Choroid plexus epithelial cell (primary cell): ENCODE data around the gene IL1RN.

ENCODE experiments used
- DNase-seq: peaks from one replicate; pipeline ENCODE4 v3.0.0-alpha.2; 2010; ENCODE audit warnings: low read depth
- H3K4me3 ChIP-seq: 2 replicates; pipeline ENCODE4 v1.5.1; 2011; ENCODE audit warnings: low read depth, mild to moderate bottlenecking, control low read depth, low read length, moderate library complexity
- TF ChIP-seq, protein P1 (sequence below): conservative IDR thresholded peaks from 2 replicates; pipeline ENCODE4 v1.5.1; 2011; ENCODE audit warnings: low read depth, mild to moderate bottlenecking, control low read depth, inconsistent platforms, low read length, moderate library complexity

IL1RN gene

DNA sequence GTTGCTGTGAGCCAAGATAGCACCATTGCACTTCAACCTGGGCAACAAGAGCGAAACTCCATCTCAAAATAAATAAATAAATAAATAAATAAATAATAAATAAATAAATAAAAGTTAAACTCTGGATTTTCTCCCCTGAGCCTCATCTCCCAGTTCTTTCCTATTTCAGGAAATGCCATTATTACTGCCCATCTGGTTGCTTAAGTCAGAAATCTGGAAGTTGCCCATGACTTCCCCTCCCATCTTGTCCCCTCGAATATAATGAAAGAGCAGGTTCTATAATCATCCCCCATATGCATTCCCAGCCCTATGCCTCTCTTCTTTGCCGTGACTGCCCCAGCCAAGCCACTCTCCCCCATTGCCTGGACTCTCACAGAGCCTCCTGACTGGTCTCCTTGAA is 42.2 kb downstream of the IL1RN start:
- TF ChIP-seq, protein P1, sequence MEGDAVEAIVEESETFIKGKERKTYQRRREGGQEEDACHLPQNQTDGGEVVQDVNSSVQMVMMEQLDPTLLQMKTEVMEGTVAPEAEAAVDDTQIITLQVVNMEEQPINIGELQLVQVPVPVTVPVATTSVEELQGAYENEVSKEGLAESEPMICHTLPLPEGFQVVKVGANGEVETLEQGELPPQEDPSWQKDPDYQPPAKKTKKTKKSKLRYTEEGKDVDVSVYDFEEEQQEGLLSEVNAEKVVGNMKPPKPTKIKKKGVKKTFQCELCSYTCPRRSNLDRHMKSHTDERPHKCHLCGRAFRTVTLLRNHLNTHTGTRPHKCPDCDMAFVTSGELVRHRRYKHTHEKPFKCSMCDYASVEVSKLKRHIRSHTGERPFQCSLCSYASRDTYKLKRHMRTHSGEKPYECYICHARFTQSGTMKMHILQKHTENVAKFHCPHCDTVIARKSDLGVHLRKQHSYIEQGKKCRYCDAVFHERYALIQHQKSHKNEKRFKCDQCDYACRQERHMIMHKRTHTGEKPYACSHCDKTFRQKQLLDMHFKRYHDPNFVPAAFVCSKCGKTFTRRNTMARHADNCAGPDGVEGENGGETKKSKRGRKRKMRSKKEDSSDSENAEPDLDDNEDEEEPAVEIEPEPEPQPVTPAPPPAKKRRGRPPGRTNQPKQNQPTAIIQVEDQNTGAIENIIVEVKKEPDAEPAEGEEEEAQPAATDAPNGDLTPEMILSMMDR: no peak
- DNase-seq: no peak
- H3K4me3 ChIP-seq: no peak overlapping the region

DNA sequence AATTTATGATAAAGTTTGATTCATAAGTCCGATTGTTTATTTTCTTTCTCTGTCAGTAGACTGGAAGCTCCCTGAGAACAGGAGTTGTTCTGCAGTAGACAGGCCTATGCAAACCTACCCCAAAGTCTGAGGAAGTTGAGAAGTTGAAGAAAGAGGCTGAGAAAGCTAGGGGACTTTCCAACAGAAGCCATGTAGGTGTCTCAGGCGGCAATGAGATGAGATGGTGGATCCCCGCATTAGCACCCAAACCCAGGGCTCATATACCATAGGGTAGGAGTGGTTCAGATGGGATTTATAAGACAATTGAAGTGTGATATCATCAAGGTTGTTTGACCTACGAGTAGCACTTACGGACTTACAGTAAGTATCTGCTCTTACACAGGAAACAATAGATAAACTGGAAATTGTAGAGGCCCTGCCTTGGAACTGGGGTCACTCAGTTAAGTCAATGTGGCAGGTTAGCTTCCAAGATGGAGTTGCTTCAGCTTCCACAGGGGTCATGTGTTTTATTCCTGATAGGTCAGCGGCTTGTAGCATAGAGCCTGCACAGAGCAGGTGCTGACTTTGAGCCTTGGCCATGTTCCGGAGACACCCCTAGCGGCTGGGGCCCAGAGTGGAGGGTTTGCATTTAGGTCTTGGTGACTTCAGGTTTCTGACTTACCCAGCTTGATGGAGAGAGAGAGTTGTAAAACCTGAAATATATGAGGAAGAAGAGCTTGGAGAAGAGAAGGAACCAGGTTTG is 44.1 kb downstream of the IL1RN start:
- TF ChIP-seq, protein P1: no peak
- no peak for DNase-seq
- H3K4me3 ChIP-seq: no peak overlapping the region

DNA sequence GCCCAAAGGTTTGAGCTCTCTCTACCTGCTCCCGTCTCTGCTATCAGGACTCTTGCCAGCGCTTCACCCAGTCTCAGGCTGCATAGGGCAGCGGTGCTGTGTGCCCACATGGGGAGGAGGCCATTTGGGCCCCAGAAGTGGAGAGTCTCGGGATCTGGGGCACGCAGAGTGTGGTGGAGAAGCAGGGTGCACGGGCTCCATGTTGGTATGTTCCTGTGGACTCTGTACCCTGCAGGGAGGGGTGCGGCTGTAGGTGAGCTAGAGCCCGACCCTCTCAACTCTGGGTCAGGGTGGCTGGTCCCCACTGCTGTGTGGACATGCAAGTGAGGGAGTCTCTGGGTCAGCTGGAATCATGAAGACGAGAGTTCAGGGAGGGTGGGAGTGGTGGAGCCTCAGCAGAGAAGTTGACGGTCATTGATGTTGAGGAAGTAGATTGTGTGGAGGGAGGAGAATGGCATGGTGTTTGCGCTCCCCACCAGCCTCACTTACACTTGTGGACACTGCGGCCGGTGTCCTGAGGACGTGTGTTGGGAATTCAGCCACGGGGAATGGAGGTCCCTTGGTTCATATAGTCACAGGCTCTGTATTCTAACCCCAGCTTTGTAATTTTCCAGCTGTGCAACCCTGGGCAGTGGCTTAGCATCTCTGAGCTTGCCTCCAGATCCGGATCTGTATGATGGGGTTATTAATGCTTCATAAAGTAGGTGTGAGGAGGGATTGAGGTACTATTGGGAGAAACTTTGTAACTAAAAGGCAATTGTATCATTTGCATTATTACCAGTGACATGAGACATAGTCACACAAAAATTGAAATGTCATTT is 45.5 kb downstream of the IL1RN start:
- TF ChIP-seq, protein P1: no peak
- no peak overlapping the region for H3K4me3 ChIP-seq
- no peak for DNase-seq

DNA sequence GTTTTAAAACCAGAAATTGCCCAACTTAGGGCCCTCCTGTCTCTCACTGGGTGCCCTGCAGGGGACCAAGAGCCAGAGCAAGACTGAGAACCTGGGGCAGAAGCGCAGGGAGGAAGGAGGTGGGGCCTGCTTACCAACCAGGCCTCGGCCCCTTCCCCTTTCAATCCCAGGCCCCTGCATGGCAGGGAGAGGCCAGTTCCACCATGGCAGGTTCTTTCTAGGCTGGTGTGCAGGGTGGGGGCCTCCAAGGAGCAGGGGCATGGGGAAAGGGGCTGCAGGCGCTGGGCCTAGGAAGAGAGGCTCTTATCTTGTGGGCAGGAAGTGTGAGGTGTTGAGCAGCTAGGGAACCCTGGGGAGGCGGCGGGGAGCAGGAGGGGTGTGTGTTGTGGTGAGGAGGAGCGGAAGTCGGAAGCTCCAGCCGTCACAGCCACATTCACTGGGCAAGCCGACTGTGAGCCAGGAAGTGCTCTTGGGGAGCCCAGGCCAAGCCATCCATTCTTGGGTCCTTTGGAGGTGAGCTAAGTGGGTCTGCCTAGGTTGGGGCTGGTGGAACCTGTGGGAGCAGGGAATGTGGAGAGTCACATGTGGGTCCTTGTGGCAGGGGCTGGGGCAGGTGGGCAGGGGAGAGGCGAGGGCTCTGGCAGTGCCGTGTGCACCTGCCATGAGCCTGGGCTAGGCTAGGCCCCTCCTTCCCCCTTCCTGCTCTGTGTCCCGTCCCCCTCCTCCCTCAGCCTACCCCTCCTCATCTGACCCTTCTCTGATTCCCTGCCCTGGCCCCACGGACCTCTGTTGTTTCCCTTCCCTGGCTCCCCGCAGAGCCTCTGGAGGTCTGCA is 46.4 kb downstream of the IL1RN start, which contains the start of gene PSD4:
Gene PSD4, plus strand, starts transcription at position 430 of the 834 bp plus-strand sequence. CDS start 8,486 bp downstream, outside the sequence.
- TF ChIP-seq, protein P1: no peak
- DNase-seq: peak; percentile 47
- no peak within 1 kb of the TSS for H3K4me3 ChIP-seq

DNA sequence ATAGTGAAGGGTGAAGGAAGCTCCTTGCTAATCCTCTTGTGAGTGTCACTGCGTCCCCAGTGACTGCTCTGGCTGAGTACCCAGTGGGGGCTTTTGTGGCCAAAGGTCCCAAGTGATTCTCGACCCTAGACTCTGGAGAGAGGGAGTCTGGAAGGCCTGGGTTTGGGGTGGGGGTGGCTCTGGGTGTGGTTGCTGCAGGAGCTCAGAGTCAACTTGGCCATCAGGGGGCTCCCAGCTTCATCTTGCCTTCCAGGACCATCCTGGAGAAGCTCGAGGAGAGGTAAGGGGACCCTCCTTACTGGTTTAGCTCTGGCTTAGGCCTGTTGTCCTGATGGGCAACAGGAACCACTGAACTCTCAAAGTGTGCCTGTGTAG is 47.0 kb downstream of the IL1RN start:
- TF ChIP-seq, protein P1: no peak
- H3K4me3 ChIP-seq: no peak overlapping the region
- no peak for DNase-seq

DNA sequence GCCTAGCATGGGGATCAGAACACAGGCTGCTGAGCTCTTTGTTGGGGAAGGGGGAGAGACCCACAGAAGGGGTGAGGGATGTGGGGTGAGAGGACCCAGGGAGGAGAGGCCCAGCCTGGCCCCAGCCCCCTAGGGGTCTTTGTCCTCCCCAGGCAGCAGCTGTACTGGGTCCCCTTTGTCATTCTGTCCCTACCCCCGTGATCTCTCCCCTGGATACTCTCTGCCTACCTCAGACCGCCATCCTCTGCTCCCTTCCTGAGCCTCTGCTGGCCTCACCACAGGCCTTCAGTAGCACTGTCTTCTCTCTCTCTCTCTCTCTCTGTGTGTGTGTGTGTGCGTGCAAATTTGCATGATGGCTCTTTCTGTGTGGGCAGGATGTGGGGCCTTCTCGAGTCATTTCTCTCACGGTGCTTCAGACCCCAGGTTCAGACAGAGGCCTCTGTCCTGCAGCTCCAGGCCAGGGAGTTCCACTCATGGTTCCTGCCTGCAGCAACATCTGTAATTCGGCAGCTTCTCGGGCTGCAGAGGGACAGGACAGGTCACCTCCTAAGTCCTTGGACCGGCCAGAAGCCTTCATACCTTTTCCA is 47.7 kb downstream of the IL1RN start:
- no peak overlapping the region for H3K4me3 ChIP-seq
- TF ChIP-seq, protein P1: no peak
- no peak for DNase-seq
